Gastroesophageal sphincter (tissue), 4 donors: ENCODE data around the gene CYP4F11. TPM values are rescaled to one million over a fixed set of nuclear protein-coding genes. Genes with fewer than 3 reads are reported as not detected.

Experiments used
- ATAC-seq: fragments of 150-250 bp; one replicate; pipeline ENCODE4 v1.9.1; 2016; ENCODE audit warnings: mild to moderate bottlenecking, moderate library complexity
- H3K27ac ChIP-seq, 4 donors: fragments of 200-600 bp; sonication (generic) in 3 of 4; 1 replicate in 3 of 4; 2 replicates in 1 of 4; pipeline ENCODE4 v1.5.1; 2016 to 2019
- H3K27me3 ChIP-seq: fragments of 200-600 bp; sonication (generic); one replicate; pipeline ENCODE4 v1.5.1; 2019
- H3K36me3 ChIP-seq, 2 donors: fragments of 200-600 bp; sonication (generic); one replicate each; pipeline ENCODE4 v1.5.1; 2019; ENCODE audit warnings: control low read depth in 1 of 2
- H3K4me1 ChIP-seq, 3 donors: fragments of 200-600 bp; sonication (generic); 1 replicate in 2 of 3; 2 replicates in 1 of 3; pipeline ENCODE4 v1.5.1; 2016 to 2019; ENCODE audit warnings: control low read depth in 2 of 3
- H3K4me3 ChIP-seq, 2 donors: fragments of 200-600 bp; sonication (generic); one replicate each; pipeline ENCODE4 v1.5.1; 2019; ENCODE audit warnings: mild to moderate bottlenecking in 1 of 2, moderate library complexity in 1 of 2
- H3K9me3 ChIP-seq, 3 donors: fragments of 200-600 bp; sonication (generic); one replicate each; pipeline ENCODE4 v1.5.1; 2017 to 2019; ENCODE audit warnings: control low read depth in 2 of 3
- CTCF ChIP-seq, 4 experiments: fragments of 200-600 bp in 2 of 4; fragments of 450-650 bp in 2 of 4; sonication (generic) in 1 of 4; IDR thresholded peaks; one replicate each; pipeline ENCODE4 v1.5.1; 2017 to 2019; ENCODE audit warnings: antibody characterized with exemption in 4 of 4, mild to moderate bottlenecking in 2 of 4, moderate library complexity in 2 of 4
- EP300 ChIP-seq: sonication (generic); formaldehyde crosslinking; IDR thresholded peaks from one replicate; pipeline ENCODE4 v1.6.1; 2017; ENCODE audit warnings: antibody characterized with exemption, mild to moderate bottlenecking
- POLR2A ChIP-seq, 2 donors: fragments of 450-650 bp; IDR thresholded peaks; one replicate each; pipeline ENCODE4 v1.6.1; 2017; ENCODE audit warnings: antibody characterized with exemption in 2 of 2, mild to moderate bottlenecking in 2 of 2, moderate library complexity in 1 of 2
- POLR2AphosphoS5 ChIP-seq: sonication (generic); formaldehyde crosslinking; IDR thresholded peaks from one replicate; pipeline ENCODE4 v1.6.1; 2017; ENCODE audit warnings: antibody characterized with exemption
- WGBS, 2 donors: methylation state at CpG; one replicate each; pipeline ENCODE4 v1.1.5; 2018; ENCODE audit warnings: low coverage in 1 of 2; 5-methylcytosine and 5-hydroxymethylcytosine counted together
- total RNA-seq, 4 donors: library from RNA; depleted of rRNA; stranded (reverse); fragments of >200 nt; gene quantifications; one replicate each; pipeline ENCODE4 v1.1.0, GENCODE V29; 2016

CYP4F11 gene
- total RNA-seq, 4 donors from 2014 or later = 2.3 TPM; not detected in 2

GRCh38 chr19:15948223-15949058, 14.1 kb upstream of the CYP4F11 start, which contains the start of gene OR10H4:
Gene OR10H4, plus strand, starts transcription at chr19:15949008. Its CDS starts 0 bp downstream, at chr19:15949008.
- no peaks in the 10 kb centered on the region for H3K36me3 ChIP-seq
- H3K4me3 ChIP-seq = no peak within 1 kb of the TSS
- no peaks in the 10 kb centered on the region for H3K4me1 ChIP-seq
- H3K27me3 ChIP-seq = peaks cover 28% of the 10 kb centered on the region
- peaks cover 0 to 49% (median 0%) of the 10 kb centered on the region in 3 donors for H3K9me3 ChIP-seq
- no peak within 1 kb of the TSS for H3K27ac ChIP-seq
- TF ChIP-seq POLR2A (IDR thresholded peaks at IDR 0.05) = no peak
- no peak for ATAC-seq

- Histone ChIP-seq H3K4me1 (no peaks in the 10 kb centered on the region), H3K27me3 (peaks cover 37% of the 10 kb centered on the region), H3K36me3 (no peaks in the 10 kb centered on the region), H3K4me3 (no peak overlapping the region), H3K9me3 (peaks cover 0 to 52% (median 0%) of the 10 kb centered on the region in 3 donors), H3K27ac (no peak overlapping the region)
- TF ChIP-seq POLR2A (IDR thresholded peaks at IDR 0.05) (no peak), EP300 (no peak), CTCF (IDR thresholded peaks at IDR 0.05) (no peak), POLR2AphosphoS5 (no peak)
- WGBS, 2 donors = 54 to 55% methylated on average over 4 of the region's 4 CpGs
- ATAC-seq = no peak
Measured at GRCh38 chr19:15945301-15945700, 11.0 kb upstream of the CYP4F11 start.

- Histone ChIP-seq H3K9me3 (peaks cover 0 to 48% (median 0%) of the 10 kb centered on the region in 3 donors), H3K4me1 (no peaks in the 10 kb centered on the region), H3K27ac (no peak overlapping the region), H3K36me3 (no peaks in the 10 kb centered on the region), H3K27me3 (peaks cover 36% of the 10 kb centered on the region), H3K4me3 (no peak overlapping the region)
- no peak for TF ChIP-seq CTCF (IDR thresholded peaks at IDR 0.05)
- TF ChIP-seq EP300 = no peak
- no peak for TF ChIP-seq POLR2A (IDR thresholded peaks at IDR 0.05)
- no peak for TF ChIP-seq POLR2AphosphoS5
- WGBS, 2 donors = 54 to 59% methylated on average over 3 to 4 of the region's 4 CpGs
- ATAC-seq = no peak
Measured at GRCh38 chr19:15944401-15944800, 10.1 kb upstream of the CYP4F11 start.

DNA sequence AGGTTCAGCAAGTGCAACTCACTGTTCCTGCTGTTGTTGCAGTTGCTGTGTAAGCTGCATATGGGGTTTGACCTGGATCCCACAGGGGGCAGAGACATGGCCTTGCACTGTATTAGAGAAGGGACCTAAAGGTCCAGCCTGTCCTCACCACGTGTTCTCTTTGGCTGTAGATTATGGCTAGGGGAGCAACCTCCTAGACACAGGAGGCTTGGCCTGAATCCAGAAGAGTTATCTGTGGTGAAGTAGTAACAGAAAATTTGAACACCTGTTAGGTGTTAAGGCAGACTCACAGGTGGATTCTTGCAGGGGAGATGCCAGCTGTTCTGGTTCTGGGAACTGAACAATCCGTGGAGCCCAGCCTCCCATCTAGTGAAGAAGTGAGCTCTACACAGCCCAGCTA, 3.4 kb upstream of the CYP4F11 start:
- TF ChIP-seq EP300 (no peak), CTCF (IDR thresholded peaks at IDR 0.05) (no peak), POLR2A (IDR thresholded peaks at IDR 0.05) (no peak), POLR2AphosphoS5 (no peak)
- 80% methylated on average over 1 of the region's 2 CpGs; no CpG with 5 or more reads in 1 of the 2 donors for WGBS, 2 donors
- no peak overlapping the region for H3K27ac ChIP-seq
- H3K27me3 ChIP-seq = peaks cover 26% of the 10 kb centered on the region
- no peak overlapping the region for H3K4me3 ChIP-seq
- no peaks in the 10 kb centered on the region for H3K36me3 ChIP-seq
- peaks cover 0 to 3% (median 0%) of the 10 kb centered on the region in 3 donors for H3K9me3 ChIP-seq
- H3K4me1 ChIP-seq = peaks cover 0 to 17% (median 0%) of the 10 kb centered on the region in 3 donors
- no peak for ATAC-seq

- ATAC-seq = no peak
- H3K9me3 ChIP-seq = peaks cover 0 to 3% (median 0%) of the 10 kb centered on the region in 3 donors
Measured at GRCh38 chr19:15936950-15937349, 2.6 kb upstream of the CYP4F11 start.

More at GRCh38 chr19:15936950-15937349, 2.6 kb upstream of the CYP4F11 start:
- H3K36me3 ChIP-seq = no peaks in the 10 kb centered on the region
- no peak overlapping the region for H3K27ac ChIP-seq
- TF ChIP-seq CTCF (IDR thresholded peaks at IDR 0.05) (no peak), EP300 (no peak), POLR2AphosphoS5 (no peak), POLR2A (IDR thresholded peaks at IDR 0.05) (no peak)
- peaks cover 0 to 17% (median 0%) of the 10 kb centered on the region in 3 donors for H3K4me1 ChIP-seq
- no peak overlapping the region for H3K4me3 ChIP-seq
- no CpG with 5 or more reads among the region's 2 CpGs for WGBS, 2 donors
- peaks cover 26% of the 10 kb centered on the region for H3K27me3 ChIP-seq
